PC-3 (cell line): ENCODE results near the gene GPRIN3. TPM values are rescaled to one million over a fixed set of nuclear protein-coding genes. Genes with fewer than 3 reads are reported as not detected.

ENCODE experiments used
- ATAC-seq: fragments of 200-7000 bp; cut with Tn5 transposase; 2 replicates; pipeline ENCODE4 v1.9.1; 2020; ENCODE audit warnings: mild to moderate bottlenecking, moderate library complexity
- BruUV-seq: library from RNA; stranded (reverse); fragments of 400-500 nt; replicated peaks from 2 replicates; lab custom pipeline; 2021; lab: Mats Ljungman, UMichigan
- CTCF ChIA-PET: fragments of 300-600 bp; sonication (Branson Sonifier 250); formaldehyde crosslinking; loops from one replicate; lab custom pipeline; 2022; ENCODE audit warnings: antibody characterized with exemption; lab: Charles Lee
- POLR2A ChIA-PET: fragments of 300-600 bp; sonication (Branson Sonifier 250); formaldehyde crosslinking; loops from one replicate; lab custom pipeline; 2022; ENCODE audit warnings: antibody characterized with exemption; ENCODE audit not compliant: unreplicated experiment; lab: Charles Lee
- DNase-seq: peaks from one replicate; pipeline ENCODE4 v3.0.0-alpha.2; 2015
- H2AFZ ChIP-seq: fragments of 300-600 bp; sonication (generic); 2 replicates; pipeline ENCODE4 v1.6.0; 2016; ENCODE audit warnings: antibody characterized with exemption, low read length
- H3F3A ChIP-seq: fragments of 300-600 bp; sonication (generic); one replicate; pipeline ENCODE4 v1.6.0; 2017; ENCODE audit warnings: antibody characterized with exemption, low read length, control low read depth, mild to moderate bottlenecking; ENCODE audit not compliant: unreplicated experiment
- H3K27ac ChIP-seq: fragments of 300-600 bp; sonication (generic); 2 replicates; pipeline ENCODE4 v1.5.1; 2016; ENCODE audit warnings: mild to moderate bottlenecking, low read length
- H3K27me3 ChIP-seq: fragments of 300-600 bp; sonication (generic); 2 replicates; pipeline ENCODE4 v1.6.1; 2016; ENCODE audit warnings: low read length, mixed read lengths
- H3K36me3 ChIP-seq: fragments of 300-600 bp; sonication (generic); 2 replicates; pipeline ENCODE4 v1.6.1; 2016; ENCODE audit warnings: low read depth, mixed run types, low read length, mixed read lengths
- H3K4me1 ChIP-seq: fragments of 300-600 bp; sonication (generic); 2 replicates; pipeline ENCODE4 v1.5.1; 2016; ENCODE audit warnings: low read length; ENCODE audit not compliant: insufficient read depth
- H3K4me2 ChIP-seq: fragments of 300-600 bp; sonication (generic); 2 replicates; pipeline ENCODE4 v1.6.0; 2016; ENCODE audit warnings: low read length
- H3K4me3 ChIP-seq: fragments of 300-600 bp; sonication (generic); 2 replicates; pipeline ENCODE4 v1.5.1; 2016; ENCODE audit warnings: mild to moderate bottlenecking, low read length, mixed read lengths
- H3K79me2 ChIP-seq: fragments of 300-600 bp; sonication (generic); 2 replicates; pipeline ENCODE4 v1.6.1; 2017; ENCODE audit warnings: low read length, mixed read lengths
- H3K9ac ChIP-seq: fragments of 300-600 bp; sonication (generic); 2 replicates; pipeline ENCODE4 v1.6.0; 2016; ENCODE audit warnings: mild to moderate bottlenecking, low read length
- H3K9me2 ChIP-seq: fragments of 300-600 bp; sonication (generic); replicated peaks from 2 replicates; pipeline ENCODE4 v1.6.1; 2016; ENCODE audit warnings: mixed run types, low read length, mixed read lengths
- H3K9me3 ChIP-seq: fragments of 300-600 bp; sonication (generic); 2 replicates; pipeline ENCODE4 v1.6.1; 2016; ENCODE audit warnings: low read length, mixed read lengths
- H4K20me1 ChIP-seq: fragments of 300-600 bp; sonication (generic); 2 replicates; pipeline ENCODE4 v1.6.1; 2016; ENCODE audit warnings: low read length, mixed read lengths
- EZH2 ChIP-seq: fragments of 300-600 bp; sonication (generic); IDR thresholded peaks from one replicate; pipeline ENCODE4 v1.6.1; 2017; ENCODE audit warnings: antibody characterized with exemption, mild to moderate bottlenecking, low read length; ENCODE audit not compliant: unreplicated experiment
- EZH2phosphoT487 ChIP-seq: fragments of 300-600 bp; sonication (generic); IDR thresholded peaks from 2 replicates; pipeline ENCODE4 v1.6.1; 2018; ENCODE audit warnings: mild to moderate bottlenecking, antibody characterized with exemption, low read length, borderline replicate concordance
- intact Hi-C: fragments of 100-400 bp; cut with micrococcal nuclease; formaldehyde crosslinking; loops from 2 replicates; pipeline ENCODE4 v1.9.0; 2023
- total RNA-seq: library from RNA; depleted of rRNA; stranded (reverse); fragments of >200 nt; gene quantifications from 2 replicates; pipeline ENCODE4 v1.2.3, GENCODE V29; 2014
- TF ChIP-seq, protein P1 (sequence below): fragments of 300-600 bp; sonication (generic); conservative IDR thresholded peaks from 2 replicates; pipeline ENCODE4 v1.5.1; 2017; ENCODE audit warnings: antibody characterized with exemption, low read depth, mild to moderate bottlenecking, low read length

The GPRIN3 gene
- total RNA-seq, 1 experiment from 2014 or later: not detected

DNA sequence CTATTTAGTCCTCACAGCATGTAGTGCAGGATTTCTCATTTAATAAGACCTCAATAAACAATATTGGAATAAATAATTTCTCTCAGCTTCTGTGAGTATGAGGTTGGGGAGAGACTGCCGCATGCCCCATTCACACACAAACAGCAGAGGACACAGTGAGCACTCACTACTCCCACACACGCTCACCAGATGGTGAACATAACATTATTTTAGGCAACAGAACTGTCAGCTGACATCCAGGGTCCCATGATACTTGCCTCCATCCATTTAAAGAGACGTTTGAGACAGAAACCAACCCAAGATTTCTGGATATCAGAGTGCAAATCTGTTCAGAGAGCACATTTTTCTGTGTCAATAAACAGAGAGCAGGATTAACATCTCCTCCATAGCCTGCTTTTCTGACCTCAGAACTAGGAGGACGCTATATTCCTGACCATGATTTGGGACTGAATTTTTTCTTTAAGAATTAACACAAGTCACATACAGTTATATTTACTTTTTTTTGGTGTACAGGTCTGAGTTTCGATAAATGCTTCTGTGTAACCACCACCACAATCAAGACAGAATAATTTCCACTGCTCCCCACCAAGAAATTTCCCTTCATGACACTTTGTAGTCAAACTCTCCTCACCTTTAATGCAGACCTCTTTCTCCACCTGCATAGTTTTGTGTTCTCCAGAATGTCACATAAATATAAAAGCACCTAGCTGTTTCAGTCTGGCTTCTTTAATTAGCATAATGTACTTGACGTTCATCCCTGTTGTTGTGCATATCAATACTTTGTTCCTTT is 16.7 kb downstream of the GPRIN3 start:
- Histone ChIP-seq H3K27me3 (peaks cover 67% of the 10 kb centered on the region), H2AFZ (no peak overlapping the region), H3F3A (no peaks in the 10 kb centered on the region), H3K27ac (no peak overlapping the region), H3K9me2 (no peaks in the 10 kb centered on the region), H4K20me1 (no peaks in the 10 kb centered on the region), H3K79me2 (no peaks in the 10 kb centered on the region), H3K9ac (no peak overlapping the region), H3K4me1 (no peaks in the 10 kb centered on the region), H3K4me2 (no peak overlapping the region), H3K4me3 (no peak overlapping the region), H3K36me3 (no peaks in the 10 kb centered on the region), H3K9me3 (no peaks in the 10 kb centered on the region)
- CTCF ChIA-PET: no interaction called here
- POLR2A ChIA-PET: no interaction called here
- no peak for TF ChIP-seq EZH2phosphoT487
- BruUV-seq: no TSS peak
- ATAC-seq (no peak), DNase-seq (no peak)
- intact Hi-C loops: no loop called here

DNA sequence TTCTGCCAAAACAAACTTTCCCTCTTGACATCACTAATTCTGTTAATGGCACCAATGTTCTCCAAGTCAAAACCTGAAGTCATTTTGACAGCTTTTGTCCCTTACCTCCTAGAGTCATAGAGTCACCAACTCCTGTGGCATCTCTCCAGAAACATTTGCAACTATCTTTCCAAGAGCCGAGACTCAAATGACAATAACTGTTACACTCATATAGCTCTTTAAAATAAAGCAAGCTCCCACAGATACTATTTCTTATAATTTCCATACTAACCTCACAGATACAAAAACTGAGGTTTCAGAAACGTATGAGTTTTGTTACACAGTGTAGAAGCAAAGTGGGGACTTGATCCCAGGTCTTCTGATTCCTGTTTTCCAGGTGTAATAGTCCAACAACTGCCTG is 18.3 kb downstream of the GPRIN3 start:
- no peak for TF ChIP-seq EZH2
- TF ChIP-seq, protein P1, sequence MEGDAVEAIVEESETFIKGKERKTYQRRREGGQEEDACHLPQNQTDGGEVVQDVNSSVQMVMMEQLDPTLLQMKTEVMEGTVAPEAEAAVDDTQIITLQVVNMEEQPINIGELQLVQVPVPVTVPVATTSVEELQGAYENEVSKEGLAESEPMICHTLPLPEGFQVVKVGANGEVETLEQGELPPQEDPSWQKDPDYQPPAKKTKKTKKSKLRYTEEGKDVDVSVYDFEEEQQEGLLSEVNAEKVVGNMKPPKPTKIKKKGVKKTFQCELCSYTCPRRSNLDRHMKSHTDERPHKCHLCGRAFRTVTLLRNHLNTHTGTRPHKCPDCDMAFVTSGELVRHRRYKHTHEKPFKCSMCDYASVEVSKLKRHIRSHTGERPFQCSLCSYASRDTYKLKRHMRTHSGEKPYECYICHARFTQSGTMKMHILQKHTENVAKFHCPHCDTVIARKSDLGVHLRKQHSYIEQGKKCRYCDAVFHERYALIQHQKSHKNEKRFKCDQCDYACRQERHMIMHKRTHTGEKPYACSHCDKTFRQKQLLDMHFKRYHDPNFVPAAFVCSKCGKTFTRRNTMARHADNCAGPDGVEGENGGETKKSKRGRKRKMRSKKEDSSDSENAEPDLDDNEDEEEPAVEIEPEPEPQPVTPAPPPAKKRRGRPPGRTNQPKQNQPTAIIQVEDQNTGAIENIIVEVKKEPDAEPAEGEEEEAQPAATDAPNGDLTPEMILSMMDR: no peak
- no peak for TF ChIP-seq EZH2phosphoT487
- Histone ChIP-seq H3K27me3 (peaks cover 60% of the 10 kb centered on the region), H3K27ac (no peak overlapping the region), H2AFZ (no peak overlapping the region), H3K79me2 (no peaks in the 10 kb centered on the region), H3K9ac (no peak overlapping the region), H3K9me2 (no peaks in the 10 kb centered on the region), H3K4me3 (no peak overlapping the region), H3K36me3 (no peaks in the 10 kb centered on the region), H4K20me1 (no peaks in the 10 kb centered on the region), H3K4me2 (no peak overlapping the region), H3F3A (no peaks in the 10 kb centered on the region), H3K9me3 (no peaks in the 10 kb centered on the region), H3K4me1 (no peaks in the 10 kb centered on the region)
- CTCF ChIA-PET: no interaction called here
- DNase-seq: no peak
- no TSS peak for BruUV-seq
- ATAC-seq: no peak
- intact Hi-C loops: no loop called here
- POLR2A ChIA-PET: no interaction called here

DNA sequence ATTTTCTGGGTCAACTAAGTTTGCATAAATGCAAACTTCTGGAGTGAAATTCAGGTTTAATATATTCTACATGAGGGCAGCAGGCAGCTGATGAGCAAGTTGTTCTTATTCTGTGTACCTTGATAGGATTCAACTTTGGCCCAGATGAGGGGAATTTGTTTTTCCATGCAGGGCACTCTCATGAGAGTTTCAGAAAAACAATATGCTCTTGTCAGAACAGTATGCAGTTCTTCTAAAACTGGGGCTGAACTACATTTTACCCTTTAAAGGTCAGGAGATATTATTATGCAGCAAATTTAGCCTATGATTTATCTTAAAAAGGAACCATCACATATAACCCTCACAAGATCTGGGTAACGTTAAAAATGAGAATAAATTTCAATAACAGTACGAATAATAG is 19.2 kb downstream of the GPRIN3 start:
- no TSS peak for BruUV-seq
- ATAC-seq (no peak), DNase-seq (no peak)
- no peak overlapping the region for H2AFZ ChIP-seq
- TF ChIP-seq, protein P1: no peak
- TF ChIP-seq EZH2phosphoT487: no peak
- TF ChIP-seq EZH2: no peak
- no peaks in the 10 kb centered on the region for H3K36me3 ChIP-seq
- H3K9me2 ChIP-seq: no peaks in the 10 kb centered on the region
- H4K20me1 ChIP-seq: no peaks in the 10 kb centered on the region
- no peaks in the 10 kb centered on the region for H3K4me1 ChIP-seq
- H3K27me3 ChIP-seq: peaks cover 51% of the 10 kb centered on the region
- H3K79me2 ChIP-seq: no peaks in the 10 kb centered on the region
- no peak overlapping the region for H3K4me3 ChIP-seq
- no peak overlapping the region for H3K27ac ChIP-seq
- H3K4me2 ChIP-seq: no peak overlapping the region
- intact Hi-C loops: no loop called here
- no peaks in the 10 kb centered on the region for H3K9me3 ChIP-seq
- ChIA-PET CTCF (no interaction called here), POLR2A (no interaction called here)
- no peaks in the 10 kb centered on the region for H3F3A ChIP-seq
- no peak overlapping the region for H3K9ac ChIP-seq
